GM12892 (cell line): ENCODE data around the gene CHI3L1.

Experiments used
- POLR2A ChIP-seq: IDR thresholded peaks from 2 replicates; pipeline ENCODE4 v1.6.1; 2011; ENCODE audit warnings: low read depth, low read length, control low read depth
- POLR2AphosphoS5 ChIP-seq: IDR thresholded peaks from 2 replicates; pipeline ENCODE4 v1.6.1; 2011; ENCODE audit warnings: low read depth, low read length, control low read depth
- TAF1 ChIP-seq: IDR thresholded peaks from 2 replicates; pipeline ENCODE4 v1.6.1; 2011; ENCODE audit warnings: low read depth, mild to moderate bottlenecking, control low read depth, low read length, borderline replicate concordance

- TF ChIP-seq POLR2A (no peak), POLR2AphosphoS5 (no peak), TAF1 (no peak)
These were observed 31.2 kb upstream of the CHI3L1 start for GRCh38 chr1:203217668-203218067.
